ENCODE measurements around the gene PAIP2B. TPM values are rescaled to one million over a fixed set of nuclear protein-coding genes. Genes with fewer than 3 reads are reported as not detected.

Gene PAIP2B
- polyA plus RNA-seq, 3 donors = 0.08 to 0.20 (median 0.17) TPM

DNA sequence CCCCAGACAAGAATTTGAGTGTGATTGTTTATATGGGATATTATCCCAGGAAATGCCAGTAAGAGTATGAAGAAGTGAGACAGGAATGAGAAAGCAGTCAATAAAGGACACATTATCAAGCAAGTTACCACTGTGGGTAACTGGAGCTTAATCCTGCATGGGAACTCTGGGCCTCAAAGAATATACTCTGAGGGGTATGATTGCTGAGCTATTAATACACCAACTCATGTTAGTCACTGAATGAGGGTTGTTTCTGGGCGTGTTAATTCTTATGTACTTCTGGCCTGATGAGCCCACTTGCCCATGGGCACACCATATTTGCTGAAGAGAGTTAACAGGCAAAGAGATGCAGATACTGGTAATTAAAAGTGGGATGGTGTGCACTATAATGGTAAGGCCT, 26.6 kb upstream of the PAIP2B start:
- intact Hi-C loops (cut with micrococcal nuclease) = no loop called here
- no peaks in the 10 kb centered on the region for H3K79me2 ChIP-seq (ENCODE audit: insufficient read depth, low read length)
- no peaks in the 10 kb centered on the region for H3K4me1 ChIP-seq (ENCODE audit: control insufficient read depth in 1 of 2, insufficient read depth in 2 of 2, low read length in 2 of 2)
- Mint-ChIP-seq H3K9me3 (peaks cover 3 to 10% (median 5%) of the 10 kb centered on the region in 7 donors), H3K4me3 (no peak overlapping the region), H3K36me3 (no peaks in the 10 kb centered on the region), H3K27me3 (ENCODE audit: low read depth in 3 of 3) (peaks cover 8 to 18% (median 16%) of the 10 kb centered on the region in 3 donors), H3K4me1 (no peaks in the 10 kb centered on the region), H3K27ac (no peak overlapping the region)
- no peak overlapping the region for H3K27ac ChIP-seq (ENCODE audit: low read depth in 1 of 2, low read length in 2 of 2)
- DNase-seq = no peak
- H3K4me3 ChIP-seq (replicated peaks in 1 of 3; ENCODE audit: low read depth in 2 of 3, low read length in 3 of 3) = no peak overlapping the region
- no peak overlapping the region for H3K9ac ChIP-seq (ENCODE audit: insufficient read depth, low read length, poor library complexity, severe bottlenecking)
- H4K20me1 ChIP-seq (ENCODE audit: insufficient read depth, low read length) = no peaks in the 10 kb centered on the region
- TF ChIP-seq, protein P1, sequence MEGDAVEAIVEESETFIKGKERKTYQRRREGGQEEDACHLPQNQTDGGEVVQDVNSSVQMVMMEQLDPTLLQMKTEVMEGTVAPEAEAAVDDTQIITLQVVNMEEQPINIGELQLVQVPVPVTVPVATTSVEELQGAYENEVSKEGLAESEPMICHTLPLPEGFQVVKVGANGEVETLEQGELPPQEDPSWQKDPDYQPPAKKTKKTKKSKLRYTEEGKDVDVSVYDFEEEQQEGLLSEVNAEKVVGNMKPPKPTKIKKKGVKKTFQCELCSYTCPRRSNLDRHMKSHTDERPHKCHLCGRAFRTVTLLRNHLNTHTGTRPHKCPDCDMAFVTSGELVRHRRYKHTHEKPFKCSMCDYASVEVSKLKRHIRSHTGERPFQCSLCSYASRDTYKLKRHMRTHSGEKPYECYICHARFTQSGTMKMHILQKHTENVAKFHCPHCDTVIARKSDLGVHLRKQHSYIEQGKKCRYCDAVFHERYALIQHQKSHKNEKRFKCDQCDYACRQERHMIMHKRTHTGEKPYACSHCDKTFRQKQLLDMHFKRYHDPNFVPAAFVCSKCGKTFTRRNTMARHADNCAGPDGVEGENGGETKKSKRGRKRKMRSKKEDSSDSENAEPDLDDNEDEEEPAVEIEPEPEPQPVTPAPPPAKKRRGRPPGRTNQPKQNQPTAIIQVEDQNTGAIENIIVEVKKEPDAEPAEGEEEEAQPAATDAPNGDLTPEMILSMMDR (IDR thresholded peaks at IDR 0.05) = no peak
- H2AFZ ChIP-seq (ENCODE audit: insufficient read depth, low read depth, low read length, poor library complexity, severe bottlenecking) = no peak overlapping the region
- WGBS (ENCODE audit: insufficient coverage) = 100% methylated on average over 1 of the region's 1 CpG
- no peak overlapping the region for H3K4me2 ChIP-seq (replicated peaks; ENCODE audit: extremely low read depth, low read length, poor library complexity, severe bottlenecking)
- no peaks in the 10 kb centered on the region for H3K36me3 ChIP-seq (replicated peaks in 1 of 2; ENCODE audit: control insufficient read depth in 1 of 2, insufficient read depth in 2 of 2, low read length in 2 of 2)
- H3K27me3 ChIP-seq (ENCODE audit: control insufficient read depth in 2 of 2, insufficient read depth in 2 of 2, low read length in 2 of 2) = peaks cover 5 to 7% of the 10 kb centered on the region in 2 donors
- H3K9me3 ChIP-seq (replicated peaks in 1 of 2; ENCODE audit: control insufficient read depth in 1 of 2, insufficient read depth in 1 of 2, low read length in 2 of 2) = peaks cover 0 to 5% of the 10 kb centered on the region in 2 donors

GRCh38 chr2:71252862-71253261, 26.0 kb upstream of the PAIP2B start:
- H2AFZ ChIP-seq (ENCODE audit: insufficient read depth, low read depth, low read length, poor library complexity, severe bottlenecking) = no peak overlapping the region
- peaks cover 0 to 5% of the 10 kb centered on the region in 2 donors for H3K9me3 ChIP-seq (replicated peaks in 1 of 2; ENCODE audit: control insufficient read depth in 1 of 2, insufficient read depth in 1 of 2, low read length in 2 of 2)
- H4K20me1 ChIP-seq (ENCODE audit: insufficient read depth, low read length) = no peaks in the 10 kb centered on the region
- peaks cover 5 to 7% of the 10 kb centered on the region in 2 donors for H3K27me3 ChIP-seq (ENCODE audit: control insufficient read depth in 2 of 2, insufficient read depth in 2 of 2, low read length in 2 of 2)
- 94% methylated on average over 3 of the region's 3 CpGs for WGBS (ENCODE audit: insufficient coverage)
- H3K4me1 ChIP-seq (ENCODE audit: control insufficient read depth in 1 of 2, insufficient read depth in 2 of 2, low read length in 2 of 2) = no peaks in the 10 kb centered on the region
- Mint-ChIP-seq H3K4me1 (no peaks in the 10 kb centered on the region), H3K9me3 (peaks cover 3 to 10% (median 5%) of the 10 kb centered on the region in 7 donors), H3K27me3 (ENCODE audit: low read depth in 3 of 3) (peaks cover 8 to 22% (median 16%) of the 10 kb centered on the region in 3 donors), H3K36me3 (no peaks in the 10 kb centered on the region), H3K4me3 (no peak overlapping the region), H3K27ac (no peak overlapping the region)
- no peak overlapping the region for H3K4me3 ChIP-seq (replicated peaks in 1 of 3; ENCODE audit: low read depth in 2 of 3, low read length in 3 of 3)
- no peak for DNase-seq
- H3K4me2 ChIP-seq (replicated peaks; ENCODE audit: extremely low read depth, low read length, poor library complexity, severe bottlenecking) = no peak overlapping the region
- H3K9ac ChIP-seq (ENCODE audit: insufficient read depth, low read length, poor library complexity, severe bottlenecking) = no peak overlapping the region
- TF ChIP-seq, protein P1 (IDR thresholded peaks at IDR 0.05) = no peak
- no peaks in the 10 kb centered on the region for H3K36me3 ChIP-seq (replicated peaks in 1 of 2; ENCODE audit: control insufficient read depth in 1 of 2, insufficient read depth in 2 of 2, low read length in 2 of 2)
- H3K79me2 ChIP-seq (ENCODE audit: insufficient read depth, low read length) = no peaks in the 10 kb centered on the region
- H3K27ac ChIP-seq (ENCODE audit: low read depth in 1 of 2, low read length in 2 of 2) = no peak overlapping the region
- intact Hi-C loops (cut with micrococcal nuclease) = no loop called here

Data from CD14-positive monocyte (primary cell).